HepG2 (cell line): ENCODE results near the gene ADAT3. TPM values are rescaled to one million over a fixed set of nuclear protein-coding genes. Genes with fewer than 3 reads are reported as not detected.

Experiments used
- GZF1 ChIP-seq: sonication (generic); formaldehyde crosslinking; IDR thresholded peaks from 2 replicates; pipeline ENCODE4 v1.5.1; 2020; ENCODE audit warnings: mild to moderate bottlenecking, missing genetic modification reagents
- KDM4B ChIP-seq: sonication (generic); formaldehyde crosslinking; IDR thresholded peaks from 2 replicates; pipeline ENCODE4 v1.4.0; 2020; ENCODE audit warnings: missing genetic modification reagents
- RELA ChIP-seq: sonication (generic); formaldehyde crosslinking; IDR thresholded peaks from 2 replicates; pipeline ENCODE4 v1.4.0; 2020; ENCODE audit warnings: missing genetic modification reagents
- RFXAP ChIP-seq: sonication (generic); formaldehyde crosslinking; IDR thresholded peaks from 2 replicates; pipeline ENCODE4 v1.4.0; 2020; ENCODE audit warnings: missing genetic modification reagents, borderline replicate concordance
- XRCC5 ChIP-seq: fragments of 200-400 bp; formaldehyde crosslinking; optimal IDR thresholded peaks from 2 replicates; pipeline ENCODE3; 2017; ENCODE audit warnings: mild to moderate bottlenecking, low read length
- YY1 ChIP-seq: IDR thresholded peaks from 2 replicates; pipeline ENCODE4 v1.6.1; 2011; ENCODE audit warnings: low read length, low read depth, moderate library complexity, mild to moderate bottlenecking; ENCODE audit not compliant: insufficient read depth, insufficient replicate concordance
- ZBTB2 ChIP-seq: sonication (generic); formaldehyde crosslinking; IDR thresholded peaks from 2 replicates; pipeline ENCODE4 v1.8.0; 2022; ENCODE audit warnings: low read depth, missing genetic modification reagents
- ZBTB38 ChIP-seq: sonication (generic); formaldehyde crosslinking; IDR thresholded peaks from 2 replicates; pipeline ENCODE4 v1.5.1; 2020; ENCODE audit warnings: mild to moderate bottlenecking, missing genetic modification reagents
- ZNF101 ChIP-seq: sonication (generic); formaldehyde crosslinking; IDR thresholded peaks from 2 replicates; pipeline ENCODE4 v1.4.0; 2020; ENCODE audit warnings: mild to moderate bottlenecking, low read depth, missing genetic modification reagents, borderline replicate concordance
- ZNF296 ChIP-seq: sonication (generic); formaldehyde crosslinking; conservative IDR thresholded peaks from 2 replicates; pipeline ENCODE4 v1.5.0; 2020; ENCODE audit warnings: mild to moderate bottlenecking, missing genetic modification reagents
- ZNF33A ChIP-seq: sonication (generic); formaldehyde crosslinking; IDR thresholded peaks from 2 replicates; pipeline ENCODE4 v1.5.1; 2020; ENCODE audit warnings: missing genetic modification reagents, mild to moderate bottlenecking, moderate library complexity, borderline replicate concordance
- ZNF430 ChIP-seq: sonication (generic); formaldehyde crosslinking; IDR thresholded peaks from 2 replicates; pipeline ENCODE4 v1.9.0; 2021; ENCODE audit warnings: mild to moderate bottlenecking, missing genetic modification reagents
- ZNF672 ChIP-seq: sonication (generic); formaldehyde crosslinking; IDR thresholded peaks from 2 replicates; pipeline ENCODE4 v1.8.1; 2022; ENCODE audit warnings: missing genetic modification reagents
- ZNF790 ChIP-seq: sonication (generic); formaldehyde crosslinking; IDR thresholded peaks from 2 replicates; pipeline ENCODE4 v1.8.0; 2022; ENCODE audit warnings: missing genetic modification reagents, mild to moderate bottlenecking, borderline replicate concordance
- ZSCAN21 ChIP-seq: sonication (generic); formaldehyde crosslinking; IDR thresholded peaks from 2 replicates; pipeline ENCODE4 v1.8.0; 2022; ENCODE audit warnings: mild to moderate bottlenecking, missing genetic modification reagents, moderate library complexity, borderline replicate concordance
- polyA plus RNA-seq, 8 experiments: library from polyadenylated mRNA; depleted of rRNA in 3 of 8; stranded (reverse) in 7 of 8; unstranded in 1 of 8; fragments of >200 nt; fragmentation: Illumina TruSeq in 4 of 8; extraction: Trizol in 4 of 8; gene quantifications; 2 replicates each; pipeline versions ENCODE4 v1.2.1 to v1.2.3, GENCODE V29; 2011 to 2016; ENCODE audit warnings: low read depth in 4 of 8, missing spikeins in 1 of 8, mixed read lengths in 1 of 8; ENCODE audit not compliant: insufficient read depth in 1 of 8
- total RNA-seq, 5 experiments: library from RNA; depleted of rRNA; stranded (reverse); fragments of >200 nt; fragmentation: Illumina TruSeq; extraction: Trizol; gene quantifications; 2 replicates each; pipeline ENCODE4 v1.2.3, GENCODE V29; 2016; ENCODE audit warnings: low read depth in 1 of 5
- TF ChIP-seq, protein P1 (sequence below), 2 experiments: sonication (generic) in 1 of 2; formaldehyde crosslinking in 1 of 2; IDR thresholded peaks; 2 replicates each; pipeline versions ENCODE4 v1.5.1 to v1.6.1; 2011 to 2020; ENCODE audit warnings: borderline replicate concordance in 1 of 2, low read depth in 1 of 2, low read length in 1 of 2, mild to moderate bottlenecking in 1 of 2, missing genetic modification reagents in 1 of 2, moderate library complexity in 1 of 2
- TF ChIP-seq, protein P2 (sequence below): IDR thresholded peaks from 2 replicates; pipeline ENCODE4 v1.6.1; 2016; ENCODE audit warnings: mild to moderate bottlenecking
- TF ChIP-seq, protein P3 (sequence below): sonication (generic); formaldehyde crosslinking; IDR thresholded peaks from 2 replicates; pipeline ENCODE4 v1.5.1; 2020; ENCODE audit warnings: missing genetic modification reagents, mild to moderate bottlenecking, borderline replicate concordance
- TF ChIP-seq, protein P4 (sequence below): sonication (generic); formaldehyde crosslinking; IDR thresholded peaks from 2 replicates; pipeline ENCODE4 v1.5.0; 2020; ENCODE audit warnings: mild to moderate bottlenecking, missing genetic modification reagents

The ADAT3 gene
- total and polyA plus RNA-seq, 2 of the 13 experiments (the other 11 are each of a cell fraction or from before 2014, with no cell fraction given), result 0.95 to 3.5 TPM

DNA sequence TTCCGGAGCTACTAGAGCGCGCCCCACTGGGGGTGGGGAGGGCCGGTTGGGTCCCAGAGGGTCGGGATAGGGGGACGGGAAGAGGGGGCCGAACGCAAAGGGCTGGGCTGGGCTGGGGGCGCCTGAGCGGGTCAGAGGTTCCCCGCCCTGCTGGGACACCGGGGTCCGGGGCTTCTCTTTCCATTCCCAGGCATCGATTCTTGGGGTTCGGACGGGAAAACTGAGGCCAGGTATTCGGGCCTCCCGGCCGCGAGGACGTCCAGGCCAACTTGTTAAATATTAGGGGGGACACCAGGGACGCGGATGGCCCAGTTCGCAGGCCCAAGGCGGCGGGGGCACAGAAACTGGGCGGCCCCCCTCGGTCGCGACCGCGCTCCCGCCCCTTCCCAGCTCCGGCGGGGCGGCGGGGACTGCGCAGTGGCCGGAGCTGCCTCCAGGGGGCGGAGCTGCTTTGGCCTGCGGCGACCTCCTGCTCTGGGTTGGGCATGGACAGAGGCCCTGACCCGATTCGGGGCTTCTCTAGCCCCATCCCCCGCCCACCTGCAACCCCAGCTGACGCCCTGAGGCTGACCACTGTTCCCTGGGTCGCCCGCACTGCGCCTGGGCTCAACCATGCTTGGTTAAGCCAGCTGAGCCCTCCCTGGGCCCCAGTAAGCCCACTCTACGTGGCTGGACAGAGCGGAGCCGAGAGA is 40.6 kb upstream of the ADAT3 start (continued):
- TF ChIP-seq, protein P1, sequence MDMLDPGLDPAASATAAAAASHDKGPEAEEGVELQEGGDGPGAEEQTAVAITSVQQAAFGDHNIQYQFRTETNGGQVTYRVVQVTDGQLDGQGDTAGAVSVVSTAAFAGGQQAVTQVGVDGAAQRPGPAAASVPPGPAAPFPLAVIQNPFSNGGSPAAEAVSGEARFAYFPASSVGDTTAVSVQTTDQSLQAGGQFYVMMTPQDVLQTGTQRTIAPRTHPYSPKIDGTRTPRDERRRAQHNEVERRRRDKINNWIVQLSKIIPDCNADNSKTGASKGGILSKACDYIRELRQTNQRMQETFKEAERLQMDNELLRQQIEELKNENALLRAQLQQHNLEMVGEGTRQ (IDR thresholded peaks at IDR 0.05; ENCODE audit: low read depth, low read length), result no peak
- TF ChIP-seq, protein P1 (CRISPR knock-in tag; IDR thresholded peaks at IDR 0.05; ENCODE audit: borderline replicate concordance), result no peak
- TF ChIP-seq RELA (CRISPR knock-in tag) (0 out of 2 replicates have a peak, but pooled peaks have one; percentile 31), YY1 (peak; percentile 61), ZNF672 (CRISPR knock-in tag) (no peak), ZNF33A (CRISPR knock-in tag) (no peak), RFXAP (no peak), ZBTB2 (CRISPR knock-in tag) (no peak), XRCC5 (peak; percentile 72), ZNF296 (no peak), ZBTB38 (CRISPR knock-in tag) (peak; percentile 89), ZSCAN21 (no peak), ZNF790 (CRISPR knock-in tag) (no peak), GZF1 (CRISPR knock-in tag) (no peak), KDM4B (CRISPR knock-in tag) (no peak; the same call in 1 of the 2 replicates), ZNF430 (CRISPR knock-in tag) (peak; percentile 72; the same call in 1 of the 2 replicates), ZNF101 (CRISPR knock-in tag) (no peak)
- TF ChIP-seq, protein P2, sequence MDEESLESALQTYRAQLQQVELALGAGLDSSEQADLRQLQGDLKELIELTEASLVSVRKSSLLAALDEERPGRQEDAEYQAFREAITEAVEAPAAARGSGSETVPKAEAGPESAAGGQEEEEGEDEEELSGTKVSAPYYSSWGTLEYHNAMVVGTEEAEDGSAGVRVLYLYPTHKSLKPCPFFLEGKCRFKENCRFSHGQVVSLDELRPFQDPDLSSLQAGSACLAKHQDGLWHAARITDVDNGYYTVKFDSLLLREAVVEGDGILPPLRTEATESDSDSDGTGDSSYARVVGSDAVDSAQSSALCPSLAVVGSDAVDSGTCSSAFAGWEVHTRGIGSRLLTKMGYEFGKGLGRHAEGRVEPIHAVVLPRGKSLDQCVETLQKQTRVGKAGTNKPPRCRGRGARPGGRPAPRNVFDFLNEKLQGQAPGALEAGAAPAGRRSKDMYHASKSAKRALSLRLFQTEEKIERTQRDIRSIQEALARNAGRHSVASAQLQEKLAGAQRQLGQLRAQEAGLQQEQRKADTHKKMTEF, result peak; percentile 77; the same call in 1 of the 2 replicates
- TF ChIP-seq, protein P3, sequence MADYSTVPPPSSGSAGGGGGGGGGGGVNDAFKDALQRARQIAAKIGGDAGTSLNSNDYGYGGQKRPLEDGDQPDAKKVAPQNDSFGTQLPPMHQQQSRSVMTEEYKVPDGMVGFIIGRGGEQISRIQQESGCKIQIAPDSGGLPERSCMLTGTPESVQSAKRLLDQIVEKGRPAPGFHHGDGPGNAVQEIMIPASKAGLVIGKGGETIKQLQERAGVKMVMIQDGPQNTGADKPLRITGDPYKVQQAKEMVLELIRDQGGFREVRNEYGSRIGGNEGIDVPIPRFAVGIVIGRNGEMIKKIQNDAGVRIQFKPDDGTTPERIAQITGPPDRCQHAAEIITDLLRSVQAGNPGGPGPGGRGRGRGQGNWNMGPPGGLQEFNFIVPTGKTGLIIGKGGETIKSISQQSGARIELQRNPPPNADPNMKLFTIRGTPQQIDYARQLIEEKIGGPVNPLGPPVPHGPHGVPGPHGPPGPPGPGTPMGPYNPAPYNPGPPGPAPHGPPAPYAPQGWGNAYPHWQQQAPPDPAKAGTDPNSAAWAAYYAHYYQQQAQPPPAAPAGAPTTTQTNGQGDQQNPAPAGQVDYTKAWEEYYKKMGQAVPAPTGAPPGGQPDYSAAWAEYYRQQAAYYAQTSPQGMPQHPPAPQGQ (CRISPR knock-in tag), result no peak
- TF ChIP-seq, protein P4, sequence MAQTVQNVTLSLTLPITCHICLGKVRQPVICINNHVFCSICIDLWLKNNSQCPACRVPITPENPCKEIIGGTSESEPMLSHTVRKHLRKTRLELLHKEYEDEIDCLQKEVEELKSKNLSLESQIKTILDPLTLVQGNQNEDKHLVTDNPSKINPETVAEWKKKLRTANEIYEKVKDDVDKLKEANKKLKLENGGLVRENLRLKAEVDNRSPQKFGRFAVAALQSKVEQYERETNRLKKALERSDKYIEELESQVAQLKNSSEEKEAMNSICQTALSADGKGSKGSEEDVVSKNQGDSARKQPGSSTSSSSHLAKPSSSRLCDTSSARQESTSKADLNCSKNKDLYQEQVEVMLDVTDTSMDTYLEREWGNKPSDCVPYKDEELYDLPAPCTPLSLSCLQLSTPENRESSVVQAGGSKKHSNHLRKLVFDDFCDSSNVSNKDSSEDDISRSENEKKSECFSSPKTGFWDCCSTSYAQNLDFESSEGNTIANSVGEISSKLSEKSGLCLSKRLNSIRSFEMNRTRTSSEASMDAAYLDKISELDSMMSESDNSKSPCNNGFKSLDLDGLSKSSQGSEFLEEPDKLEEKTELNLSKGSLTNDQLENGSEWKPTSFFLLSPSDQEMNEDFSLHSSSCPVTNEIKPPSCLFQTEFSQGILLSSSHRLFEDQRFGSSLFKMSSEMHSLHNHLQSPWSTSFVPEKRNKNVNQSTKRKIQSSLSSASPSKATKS (CRISPR knock-in tag), result no peak
